WTC11 (cell line): ENCODE results near the gene MVB12A.
A peak's percentile ranks its signal among the peaks of the same experiment; 100 is the strongest.

Source experiments
- HMGXB4 ChIP-seq: sonication (generic); formaldehyde crosslinking; IDR thresholded peaks from 2 replicates; pipeline ENCODE4 v1.8.1; 2023; ENCODE audit warnings: mild to moderate bottlenecking, moderate library complexity, missing genetic modification reagents
- NR1H2 ChIP-seq: sonication (generic); formaldehyde crosslinking; IDR thresholded peaks from 2 replicates; pipeline ENCODE4 v1.9.0; 2021; ENCODE audit warnings: mild to moderate bottlenecking, moderate library complexity, missing genetic modification reagents
- ZNF121 ChIP-seq: sonication (generic); formaldehyde crosslinking; IDR thresholded peaks from 2 replicates; pipeline ENCODE4 v1.8.0; 2023; ENCODE audit warnings: missing genetic modification reagents
- ZNF263 ChIP-seq: sonication (generic); formaldehyde crosslinking; IDR thresholded peaks from 2 replicates; pipeline ENCODE4 v1.8.1; 2022; ENCODE audit warnings: low read depth, mild to moderate bottlenecking, moderate library complexity, missing genetic modification reagents

- TF ChIP-seq NR1H2 (CRISPR knock-in tag): no peak
- no peak for TF ChIP-seq ZNF263
- TF ChIP-seq HMGXB4 (CRISPR knock-in tag): peak; percentile 20; the same call in 1 of the 2 replicates
- 0 out of 2 replicates have a peak, but pooled peaks have one; percentile 31 for TF ChIP-seq ZNF121 (CRISPR knock-in tag)
These were observed at the start of gene MVB12A for GRCh38 chr19:17419621-17420474.
